ENCODE data around the gene ZNF611. TPM values are rescaled to one million over a fixed set of nuclear protein-coding genes. Genes with fewer than 3 reads are reported as not detected.

ZNF611 gene
- total RNA-seq, 1 experiment from 2014 or later: 25.5 TPM

- Histone ChIP-seq H2AFZ (no peak overlapping the region), H3K9me3 (ENCODE audit: insufficient read depth, low read depth) (no peaks in the 10 kb centered on the region; the same call in none of the 2 replicates), H4K20me1 (ENCODE audit: insufficient read depth) (no peaks in the 10 kb centered on the region), H3K4me1 (replicated peaks; ENCODE audit: insufficient read depth) (0 out of 2 replicates have a peak, but pooled peaks cover 3% of the 10 kb centered on the region), H3K79me2 (ENCODE audit: low read depth) (no peaks in the 10 kb centered on the region), H3K4me3 (no peak overlapping the region), H3K27me3 (ENCODE audit: insufficient read depth, low read depth) (no peaks in the 10 kb centered on the region), H3K27ac (no peak overlapping the region), H3K4me2 (no peak overlapping the region), H3F3A (ENCODE audit: insufficient read depth, low read depth) (peaks cover 6% of the 10 kb centered on the region; the same call in 1 of the 2 replicates), H3K9me2 (ENCODE audit: insufficient read depth) (no peaks in the 10 kb centered on the region), H3K36me3 (ENCODE audit: low read depth) (peaks cover 38% of the 10 kb centered on the region)
- POLR2A ChIA-PET (ENCODE audit: unreplicated experiment): no interaction called here
- CTCF ChIA-PET: interaction anchor here (0.6 kb wide), 1 partner anchor 41 kb away, joined by 7 read pairs; no protein-coding TSS in a partner anchor
- TF ChIP-seq EZH2 (IDR thresholded peaks at IDR 0.05; ENCODE audit: low read depth) (no peak), CTCF (conservative IDR thresholded peaks at IDR 0.05) (no peak)
- DNase-seq: no peak
- no TSS peak for BruUV-seq (replicated peaks)
- intact Hi-C loops (cut with micrococcal nuclease; ENCODE audit: unreplicated experiment): no loop called here
Measured at GRCh38 chr19:52658595-52658994, 76.2 kb downstream of the ZNF611 start.

DNA sequence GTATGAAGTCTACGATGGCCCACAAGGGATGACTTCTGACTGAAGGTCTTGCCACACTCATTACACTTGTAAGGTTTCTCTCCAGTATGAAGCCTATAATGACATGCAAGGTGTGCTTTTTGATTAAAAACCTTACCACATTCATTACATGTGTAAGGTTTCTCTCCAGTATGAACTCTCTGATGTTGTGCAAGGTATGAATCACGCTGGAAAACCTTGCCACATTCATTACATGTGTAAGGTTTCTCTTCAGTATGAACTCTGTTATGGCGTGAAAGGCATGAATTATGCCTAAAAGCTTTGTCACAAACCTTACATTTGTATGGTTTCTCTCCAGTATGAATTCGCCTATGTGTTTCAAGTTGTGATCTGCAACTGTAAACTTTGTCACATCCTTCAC, 81.7 kb downstream of the ZNF611 start:
- ChIA-PET CTCF (no interaction called here), POLR2A (ENCODE audit: unreplicated experiment) (no interaction called here)
- no peaks in the 10 kb centered on the region for H3K79me2 ChIP-seq (ENCODE audit: low read depth)
- no peak overlapping the region for H3K4me3 ChIP-seq
- no peak for DNase-seq
- intact Hi-C loops (cut with micrococcal nuclease; ENCODE audit: unreplicated experiment): no loop called here
- H3K9me3 ChIP-seq (ENCODE audit: insufficient read depth, low read depth): peaks cover 9% of the 10 kb centered on the region
- no peak overlapping the region for H2AFZ ChIP-seq
- peaks cover 30% of the 10 kb centered on the region for H3K36me3 ChIP-seq (ENCODE audit: low read depth)
- no peak overlapping the region for H3K27ac ChIP-seq
- no peaks in the 10 kb centered on the region for H3K4me1 ChIP-seq (replicated peaks; ENCODE audit: insufficient read depth)
- TF ChIP-seq EZH2 (IDR thresholded peaks at IDR 0.05; ENCODE audit: low read depth) (no peak), CTCF (conservative IDR thresholded peaks at IDR 0.05) (no peak)
- H3K9me2 ChIP-seq (ENCODE audit: insufficient read depth): no peaks in the 10 kb centered on the region
- H4K20me1 ChIP-seq (ENCODE audit: insufficient read depth): no peaks in the 10 kb centered on the region
- no peaks in the 10 kb centered on the region for H3F3A ChIP-seq (ENCODE audit: insufficient read depth, low read depth)
- no peaks in the 10 kb centered on the region for H3K27me3 ChIP-seq (ENCODE audit: insufficient read depth, low read depth)
- H3K4me2 ChIP-seq: no peak overlapping the region
- BruUV-seq (replicated peaks): no TSS peak

Other genes starting within 250 kb of the ZNF611 start
- gene ZNF808, start 207.4 kb downstream of the ZNF611 start, total RNA-seq (2021): 24.1 and 26.6 TPM in 2 replicates
- gene ZNF701, start 164.8 kb downstream of the ZNF611 start, total RNA-seq (2021): 22.1 and 24.2 TPM in 2 replicates
- gene ZNF83, start 96.7 kb downstream of the ZNF611 start, total RNA-seq (2021): 54.6 and 60.6 TPM in 2 replicates
- gene ZNF600, start 51.7 kb upstream of the ZNF611 start, total RNA-seq (2021): 21.4 and 27.9 TPM in 2 replicates
- gene ZNF28, start 86.6 kb upstream of the ZNF611 start, total RNA-seq (2021): 18.3 and 29.5 TPM in 2 replicates
- gene ZNF468, start 122.6 kb upstream of the ZNF611 start, total RNA-seq (2021): 19.5 and 29.0 TPM in 2 replicates
- gene ZNF320, start 162.6 kb upstream of the ZNF611 start, total RNA-seq (2021): 18.5 and 24.9 TPM in 2 replicates
- gene ZNF888, start 188.4 kb upstream of the ZNF611 start, total RNA-seq (2021): 10.8 and 14.5 TPM in 2 replicates
- gene ZNF816, start 227.8 kb upstream of the ZNF611 start, total RNA-seq (2021): 11.8 and 13.8 TPM in 2 replicates